H1 (cell line): ENCODE results near the gene ATAD3A. TPM values are rescaled to one million over a fixed set of nuclear protein-coding genes. Genes with fewer than 3 reads are reported as not detected.
A peak's percentile ranks its signal among the peaks of the same experiment; 100 is the strongest.

ENCODE experiments used
- CTCF ChIA-PET: fragments of 300-600 bp; sonication (Branson Sonifier 250); formaldehyde crosslinking; loops from one replicate; lab custom pipeline; 2021; ENCODE audit not compliant: partially characterized antibody; lab: Charles Lee
- POLR2A ChIA-PET: fragments of 300-600 bp; sonication (Branson Sonifier 250); formaldehyde crosslinking; loops from one replicate; lab custom pipeline; 2021; ENCODE audit warnings: inconsistent platforms; ENCODE audit not compliant: partially characterized antibody; lab: Charles Lee
- DNase-seq, 2 experiments: peaks; one replicate each; pipeline versions ENCODE4 v3.0.0 to v3.0.0-alpha.2; 2010 to 2022; ENCODE audit warnings: low spot score in 2 of 2, low read depth in 1 of 2, mixed read lengths in 1 of 2
- FAIRE-seq: peaks from 2 replicates; lab custom pipeline; 2011; peaks lifted over from hg19 to GRCh38; lab: Jason Lieb, UNC
- H2AFZ ChIP-seq: 2 replicates; pipeline ENCODE4 v1.8.1; 2012; ENCODE audit warnings: low read length, inconsistent platforms
- H2AK5ac ChIP-seq: 2 replicates; pipeline ENCODE4 v1.6.1; 2013; ENCODE audit warnings: low read depth, low read length
- H2BK120ac ChIP-seq: replicated peaks from 2 replicates; pipeline ENCODE3; 2013; ENCODE audit warnings: low read depth, low read length, inconsistent platforms
- H2BK12ac ChIP-seq: 2 replicates; pipeline ENCODE4 v1.6.1; 2013; ENCODE audit warnings: low read depth, low read length
- H2BK15ac ChIP-seq: 2 replicates; pipeline ENCODE4 v1.6.1; 2013; ENCODE audit warnings: low read length
- H2BK20ac ChIP-seq: 2 replicates; pipeline ENCODE4 v1.6.1; 2013; ENCODE audit warnings: low read length
- H2BK5ac ChIP-seq: 2 replicates; pipeline ENCODE4 v1.6.1; 2013; ENCODE audit warnings: low read depth, low read length
- H3K14ac ChIP-seq: 2 replicates; pipeline ENCODE4 v1.6.1; 2013; ENCODE audit warnings: inconsistent platforms; ENCODE audit not compliant: insufficient read length
- H3K18ac ChIP-seq: 2 replicates; pipeline ENCODE4 v1.6.1; 2013; ENCODE audit warnings: low read length; ENCODE audit errors: extremely low read depth
- H3K23ac ChIP-seq: 2 replicates; pipeline ENCODE4 v1.6.1; 2013; ENCODE audit warnings: inconsistent platforms; ENCODE audit not compliant: insufficient read length
- H3K23me2 ChIP-seq: 2 replicates; pipeline ENCODE4 v1.6.1; 2013; ENCODE audit warnings: low read depth, low read length
- H3K27ac ChIP-seq: 2 replicates; pipeline ENCODE4 v1.6.1; 2011; ENCODE audit warnings: low read depth, low read length, inconsistent platforms
- H3K27me3 ChIP-seq, 4 experiments: replicated peaks in 1 of 4; 1 replicate in 1 of 4; 2 replicates in 3 of 4; pipeline versions ENCODE4 v1.6.1 to v1.8.1; 2011 to 2013; ENCODE audit warnings: low read length in 3 of 4, mild to moderate bottlenecking in 3 of 4, inconsistent platforms in 2 of 4, mixed read lengths in 2 of 4, moderate library complexity in 1 of 4; ENCODE audit not compliant: control insufficient read depth in 3 of 4, insufficient read depth in 3 of 4; ENCODE audit errors: extremely low read depth in 1 of 4
- H3K36me3 ChIP-seq, 4 experiments: 2 replicates each; pipeline versions ENCODE4 v1.6.1 to v1.8.1; 2011 to 2013; ENCODE audit warnings: mild to moderate bottlenecking in 4 of 4, low read length in 3 of 4, moderate library complexity in 2 of 4, control low read depth in 1 of 4, inconsistent platforms in 1 of 4; ENCODE audit not compliant: insufficient read depth in 4 of 4, control insufficient read depth in 2 of 4
- H3K4ac ChIP-seq: replicated peaks from 2 replicates; pipeline ENCODE3; 2013; ENCODE audit warnings: low read length, low read depth, mixed read lengths, inconsistent platforms; ENCODE audit not compliant: insufficient read length
- H3K4me1 ChIP-seq, 4 experiments: replicated peaks in 1 of 4; 1 replicate in 1 of 4; 2 replicates in 3 of 4; pipeline versions ENCODE4 v1.6.1 to v1.8.1; 2011 to 2013; ENCODE audit warnings: low read length in 3 of 4, inconsistent platforms in 2 of 4, mixed read lengths in 1 of 4; ENCODE audit not compliant: insufficient read depth in 4 of 4, control insufficient read depth in 3 of 4
- H3K4me2 ChIP-seq, 2 experiments: 2 replicates each; pipeline versions ENCODE4 v1.6.1 to v1.8.1; 2011 to 2013; ENCODE audit warnings: low read depth in 2 of 2, low read length in 2 of 2, control low read depth in 1 of 2, inconsistent platforms in 1 of 2, mild to moderate bottlenecking in 1 of 2; ENCODE audit not compliant: insufficient read depth in 1 of 2
- H3K4me3 ChIP-seq, 4 experiments: fragments of 200-600, 300-600 bp in 1 of 4; sonication (generic), shearing (Covaris generic), sonication (Bioruptor Twin) in 1 of 4; 2 replicates each; pipeline versions ENCODE4 v1.5.1 to v1.8.1; 2011 to 2016; ENCODE audit warnings: low read length in 4 of 4, low read depth in 3 of 4, control low read depth in 2 of 4, inconsistent platforms in 2 of 4, mild to moderate bottlenecking in 2 of 4, mixed read lengths in 1 of 4, moderate library complexity in 1 of 4; ENCODE audit not compliant: insufficient read depth in 2 of 4; ENCODE audit errors: extremely low read depth in 1 of 4
- H3K56ac ChIP-seq: replicated peaks from 2 replicates; pipeline ENCODE3; 2013; ENCODE audit warnings: low read depth, mild to moderate bottlenecking, mixed read lengths, low read length, inconsistent platforms; ENCODE audit not compliant: insufficient read length
- H3K79me1 ChIP-seq: 2 replicates; pipeline ENCODE4 v1.6.1; 2013; ENCODE audit warnings: low read depth, low read length, control low read depth
- H3K79me2 ChIP-seq, 2 experiments: 2 replicates each; pipeline versions ENCODE4 v1.6.1 to v1.8.1; 2012 to 2013; ENCODE audit warnings: low read length in 2 of 2, mild to moderate bottlenecking in 2 of 2, inconsistent platforms in 1 of 2; ENCODE audit not compliant: insufficient read depth in 2 of 2, control insufficient read depth in 1 of 2
- H3K9ac ChIP-seq, 4 experiments: replicated peaks in 1 of 4; 1 replicate in 1 of 4; 2 replicates in 3 of 4; pipeline versions ENCODE4 v1.6.1 to v1.8.1; 2011 to 2013; ENCODE audit warnings: low read depth in 3 of 4, low read length in 3 of 4, control low read depth in 2 of 4, mild to moderate bottlenecking in 2 of 4, moderate library complexity in 2 of 4, inconsistent platforms in 1 of 4; ENCODE audit errors: extremely low read depth in 1 of 4
- H3K9me3 ChIP-seq, 2 experiments: 2 replicates each; pipeline versions ENCODE4 v1.6.1 to v1.8.1; 2012 to 2013; ENCODE audit warnings: mild to moderate bottlenecking in 2 of 2, moderate library complexity in 2 of 2, control low read depth in 1 of 2, inconsistent platforms in 1 of 2, low read depth in 1 of 2, low read length in 1 of 2, mixed read lengths in 1 of 2; ENCODE audit not compliant: insufficient read depth in 2 of 2
- H4K20me1 ChIP-seq, 2 experiments: replicated peaks in 1 of 2; 2 replicates each; pipeline versions ENCODE3 to v1.8.1; 2011 to 2013; ENCODE audit warnings: inconsistent platforms in 2 of 2, low read length in 2 of 2, mild to moderate bottlenecking in 1 of 2; ENCODE audit not compliant: insufficient read depth in 2 of 2, control insufficient read depth in 1 of 2
- H4K5ac ChIP-seq: 2 replicates; pipeline ENCODE4 v1.6.1; 2013; ENCODE audit warnings: low read length, low read depth, mixed read lengths, inconsistent platforms; ENCODE audit not compliant: insufficient read length
- H4K8ac ChIP-seq: 2 replicates; pipeline ENCODE4 v1.8.0; 2013; ENCODE audit warnings: mild to moderate bottlenecking, moderate library complexity, low read length, inconsistent platforms; ENCODE audit not compliant: insufficient read depth; ENCODE audit errors: extremely low read depth
- H4K91ac ChIP-seq: replicated peaks from 2 replicates; pipeline ENCODE3; 2013; ENCODE audit warnings: low read length, mixed read lengths, inconsistent platforms; ENCODE audit not compliant: insufficient read length
- CHD1 ChIP-seq: IDR thresholded peaks from 2 replicates; pipeline ENCODE4 v1.6.1; 2012; ENCODE audit warnings: low read depth, low read length, improper control_type of control experiment
- EP300 ChIP-seq, 2 experiments: IDR thresholded peaks; 1 replicate in 1 of 2; 2 replicates in 1 of 2; pipeline ENCODE4 v1.6.1; 2011 to 2012; ENCODE audit warnings: low read depth in 2 of 2, low read length in 2 of 2, mild to moderate bottlenecking in 2 of 2, borderline replicate concordance in 1 of 2, inconsistent platforms in 1 of 2, moderate library complexity in 1 of 2
- EZH2 ChIP-seq: fragments of 200-600 bp; sonication (generic); IDR thresholded peaks from 2 replicates; pipeline ENCODE4 v1.7.1; 2012; ENCODE audit warnings: low read depth, mild to moderate bottlenecking, moderate library complexity, low read length, inconsistent platforms; ENCODE audit not compliant: severe bottlenecking
- FOSL1 ChIP-seq: IDR thresholded peaks from 2 replicates; pipeline ENCODE4 v1.6.1; 2011; ENCODE audit warnings: mild to moderate bottlenecking, low read depth, low read length, moderate library complexity; ENCODE audit not compliant: insufficient read depth
- PHF8 ChIP-seq: fragments of 200-600 bp; sonication (generic); conservative IDR thresholded peaks from 2 replicates; pipeline ENCODE4 v1.7.1; 2012; ENCODE audit warnings: low read depth, mild to moderate bottlenecking, inconsistent platforms, low read length, moderate library complexity
- POLR2A ChIP-seq, 2 experiments: IDR thresholded peaks; 1 replicate in 1 of 2; 2 replicates in 1 of 2; pipeline ENCODE4 v1.6.1; 2011; ENCODE audit warnings: low read depth in 2 of 2, low read length in 2 of 2, mild to moderate bottlenecking in 2 of 2; ENCODE audit errors: control extremely low read depth in 1 of 2
- RNF2 ChIP-seq: fragments of 200-900, 300-1000 bp; sonication (generic); IDR thresholded peaks from 2 replicates; pipeline ENCODE4 v1.7.1; 2016; ENCODE audit warnings: borderline replicate concordance, low read depth, mild to moderate bottlenecking, antibody characterized with exemption, low read length; ENCODE audit not compliant: poor library complexity, severe bottlenecking; ENCODE audit errors: missing control alignments
- RXRA ChIP-seq: IDR thresholded peaks from 2 replicates; pipeline ENCODE4 v1.6.1; 2011; ENCODE audit warnings: low read depth, mild to moderate bottlenecking, low read length, moderate library complexity; ENCODE audit not compliant: insufficient read depth
- TAF1 ChIP-seq: IDR thresholded peaks from 2 replicates; pipeline ENCODE4 v1.6.1; 2011; ENCODE audit warnings: mild to moderate bottlenecking, low read depth, low read length
- WGBS, 2 experiments: shearing (Covaris generic) in 1 of 2; methylation state at CpG; one replicate each; pipeline versions ENCODE4 v1.1.6 to v1.1.7; 2013 to 2015; ENCODE audit warnings: low lambda C conversion rate in 2 of 2, mixed read lengths in 2 of 2, inconsistent platforms in 1 of 2, low coverage in 1 of 2, missing lambda C conversion rate in 1 of 2; ENCODE audit not compliant: insufficient replicate concordance in 2 of 2, insufficient coverage in 1 of 2, insufficient read length in 1 of 2; ENCODE audit errors: extremely low coverage in 1 of 2, missing lambda C conversion rate in 1 of 2; 5-methylcytosine and 5-hydroxymethylcytosine counted together
- polyA plus RNA-seq, 7 experiments: library from polyadenylated mRNA; depleted of rRNA in 3 of 7; stranded (reverse) in 5 of 7; unstranded in 2 of 7; fragments of >200 nt in 5 of 7; fragments of 200-250 nt in 2 of 7; gene quantifications; 1 replicate in 5 of 7; 2 replicates in 1 of 7; 4 replicates in 1 of 7; pipeline versions ENCODE4 v1.2.1 to v1.2.3, GENCODE V29; 2011 to 2013; ENCODE audit warnings: missing spikeins in 2 of 7, mixed read lengths in 2 of 7
- total RNA-seq: library from RNA; stranded (reverse); fragmentation: NEBNext Ultra II Directional; extraction: Animal tissue kit (Norgen Biotek cat#: 25700); gene quantifications from 2 replicates; pipeline ENCODE4 v1.2.1, GENCODE V29; 2021

Gene ATAD3A
- total and polyA plus RNA-seq, 2 of the 8 experiments (the other 6 are each of a cell fraction or from before 2014, with no cell fraction given): 28.3 to 64.7 TPM

DNA sequence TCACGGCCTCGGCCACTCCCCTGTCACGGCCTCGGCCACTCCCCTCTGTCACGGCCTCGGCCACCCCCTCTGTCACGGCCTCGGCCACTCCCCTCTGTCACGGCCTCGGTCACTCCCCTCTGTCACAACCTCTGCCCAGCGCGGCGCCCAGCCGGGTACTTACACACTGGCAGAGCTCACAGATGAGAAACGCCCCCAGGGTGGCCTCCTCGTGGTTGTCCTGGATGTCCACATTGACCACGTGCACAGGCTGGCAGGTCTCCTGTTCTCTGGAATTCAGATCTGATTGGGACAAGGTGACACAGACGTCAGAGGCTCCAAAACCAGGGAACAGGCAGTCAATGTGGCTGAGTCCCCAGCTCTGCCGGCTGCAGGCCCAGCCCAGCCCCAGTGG, 31.7 kb downstream of the ATAD3A start:
- no peak overlapping the region for H2BK120ac ChIP-seq
- no peak overlapping the region for H3K4ac ChIP-seq
- no peak for TF ChIP-seq EZH2
- no peak for TF ChIP-seq POLR2A (IDR thresholded peaks at IDR 0.05; ENCODE audit: control extremely low read depth in 1 of 2, low read depth in 2 of 2, low read length in 2 of 2)
- no peak for TF ChIP-seq CHD1
- TF ChIP-seq EP300 (IDR thresholded peaks at IDR 0.05; ENCODE audit: borderline replicate concordance in 1 of 2, low read depth in 2 of 2, low read length in 2 of 2): no peak
- TF ChIP-seq RXRA: no peak
- TF ChIP-seq FOSL1: no peak
- no peak for TF ChIP-seq PHF8
- TF ChIP-seq RNF2: no peak
- TF ChIP-seq TAF1: no peak
- FAIRE-seq (no peak), DNase-seq (no peak)
- H3K9me3 ChIP-seq: no peaks in the 10 kb centered on the region
- H2BK5ac ChIP-seq: no peak overlapping the region
- no peak overlapping the region for H4K91ac ChIP-seq
- no peaks in the 10 kb centered on the region for H3K27me3 ChIP-seq
- no peak overlapping the region for H2BK12ac ChIP-seq
- H3K14ac ChIP-seq: no peak overlapping the region
- peaks cover 2 to 16% (median 11%) of the 10 kb centered on the region in 4 experiments; a peak in 4 of 8 replicates for H3K36me3 ChIP-seq
- peaks cover 7 to 20% of the 10 kb centered on the region in 2 experiments for H4K20me1 ChIP-seq
- peaks cover 6% of the 10 kb centered on the region for H3K79me1 ChIP-seq
- H3K56ac ChIP-seq: no peak overlapping the region
- peaks cover 10% of the 10 kb centered on the region; the same call in 1 of the 2 replicates for H3K23me2 ChIP-seq
- H3K27ac ChIP-seq: no peak overlapping the region
- 93% methylated on average over 17 of the region's 19 CpGs; no CpG with 5 or more reads in 1 of the 2 experiments for WGBS, 2 experiments
- no peak overlapping the region for H3K9ac ChIP-seq
- POLR2A ChIA-PET: interaction anchor here (0.7 to 23.0 kb wide), 2 partner anchors 20 to 145 kb away, joined by 3 to 367 read pairs; partner anchors contain the start of gene CCNL2
- no peak overlapping the region for H2AFZ ChIP-seq
- no peak overlapping the region for H2BK15ac ChIP-seq
- peak overlapping the region; percentile 51; the same call in 1 of the 2 replicates for H4K8ac ChIP-seq
- H3K79me2 ChIP-seq: no peaks in the 10 kb centered on the region
- CTCF ChIA-PET: no interaction called here
- no peak overlapping the region for H3K4me2 ChIP-seq
- H3K18ac ChIP-seq: no peak overlapping the region
- H3K4me1 ChIP-seq: peaks cover 0 to 5% (median 2%) of the 10 kb centered on the region in 4 experiments; a peak in 3 of 7 replicates
- no peak overlapping the region for H2BK20ac ChIP-seq
- H3K4me3 ChIP-seq: no peak overlapping the region
- H3K23ac ChIP-seq: no peak overlapping the region
- no peak overlapping the region for H4K5ac ChIP-seq
- H2AK5ac ChIP-seq: no peak overlapping the region
